H1 (cell line): ENCODE results near the gene KIAA0586. TPM values are rescaled to one million over a fixed set of nuclear protein-coding genes. Genes with fewer than 3 reads are reported as not detected.

Experiments used
- CTCF ChIA-PET: fragments of 300-600 bp; sonication (Branson Sonifier 250); formaldehyde crosslinking; loops from one replicate; lab custom pipeline; 2021; ENCODE audit not compliant: partially characterized antibody; lab: Charles Lee
- POLR2A ChIA-PET: fragments of 300-600 bp; sonication (Branson Sonifier 250); formaldehyde crosslinking; loops from one replicate; lab custom pipeline; 2021; ENCODE audit warnings: inconsistent platforms; ENCODE audit not compliant: partially characterized antibody; lab: Charles Lee
- DNase-seq, 2 experiments: peaks; one replicate each; pipeline versions ENCODE4 v3.0.0 to v3.0.0-alpha.2; 2010 to 2022; ENCODE audit warnings: low spot score in 2 of 2, low read depth in 1 of 2, mixed read lengths in 1 of 2
- FAIRE-seq: peaks from 2 replicates; lab custom pipeline; 2011; peaks lifted over from hg19 to GRCh38; lab: Jason Lieb, UNC
- H2AFZ ChIP-seq: 2 replicates; pipeline ENCODE4 v1.8.1; 2012; ENCODE audit warnings: low read length, inconsistent platforms
- H2AK5ac ChIP-seq: 2 replicates; pipeline ENCODE4 v1.6.1; 2013; ENCODE audit warnings: low read depth, low read length
- H2BK120ac ChIP-seq: replicated peaks from 2 replicates; pipeline ENCODE3; 2013; ENCODE audit warnings: low read depth, low read length, inconsistent platforms
- H2BK12ac ChIP-seq: 2 replicates; pipeline ENCODE4 v1.6.1; 2013; ENCODE audit warnings: low read depth, low read length
- H2BK15ac ChIP-seq: 2 replicates; pipeline ENCODE4 v1.6.1; 2013; ENCODE audit warnings: low read length
- H2BK20ac ChIP-seq: 2 replicates; pipeline ENCODE4 v1.6.1; 2013; ENCODE audit warnings: low read length
- H2BK5ac ChIP-seq: 2 replicates; pipeline ENCODE4 v1.6.1; 2013; ENCODE audit warnings: low read depth, low read length
- H3K14ac ChIP-seq: 2 replicates; pipeline ENCODE4 v1.6.1; 2013; ENCODE audit warnings: inconsistent platforms; ENCODE audit not compliant: insufficient read length
- H3K18ac ChIP-seq: 2 replicates; pipeline ENCODE4 v1.6.1; 2013; ENCODE audit warnings: low read length; ENCODE audit errors: extremely low read depth
- H3K23ac ChIP-seq: 2 replicates; pipeline ENCODE4 v1.6.1; 2013; ENCODE audit warnings: inconsistent platforms; ENCODE audit not compliant: insufficient read length
- H3K23me2 ChIP-seq: 2 replicates; pipeline ENCODE4 v1.6.1; 2013; ENCODE audit warnings: low read depth, low read length
- H3K27ac ChIP-seq: 2 replicates; pipeline ENCODE4 v1.6.1; 2011; ENCODE audit warnings: low read depth, low read length, inconsistent platforms
- H3K27me3 ChIP-seq, 4 experiments: replicated peaks in 1 of 4; 1 replicate in 1 of 4; 2 replicates in 3 of 4; pipeline versions ENCODE4 v1.6.1 to v1.8.1; 2011 to 2013; ENCODE audit warnings: low read length in 3 of 4, mild to moderate bottlenecking in 3 of 4, inconsistent platforms in 2 of 4, mixed read lengths in 2 of 4, moderate library complexity in 1 of 4; ENCODE audit not compliant: control insufficient read depth in 3 of 4, insufficient read depth in 3 of 4; ENCODE audit errors: extremely low read depth in 1 of 4
- H3K36me3 ChIP-seq, 4 experiments: 2 replicates each; pipeline versions ENCODE4 v1.6.1 to v1.8.1; 2011 to 2013; ENCODE audit warnings: mild to moderate bottlenecking in 4 of 4, low read length in 3 of 4, moderate library complexity in 2 of 4, control low read depth in 1 of 4, inconsistent platforms in 1 of 4; ENCODE audit not compliant: insufficient read depth in 4 of 4, control insufficient read depth in 2 of 4
- H3K4ac ChIP-seq: replicated peaks from 2 replicates; pipeline ENCODE3; 2013; ENCODE audit warnings: low read length, low read depth, mixed read lengths, inconsistent platforms; ENCODE audit not compliant: insufficient read length
- H3K4me1 ChIP-seq, 4 experiments: replicated peaks in 1 of 4; 1 replicate in 1 of 4; 2 replicates in 3 of 4; pipeline versions ENCODE4 v1.6.1 to v1.8.1; 2011 to 2013; ENCODE audit warnings: low read length in 3 of 4, inconsistent platforms in 2 of 4, mixed read lengths in 1 of 4; ENCODE audit not compliant: insufficient read depth in 4 of 4, control insufficient read depth in 3 of 4
- H3K4me2 ChIP-seq, 2 experiments: 2 replicates each; pipeline versions ENCODE4 v1.6.1 to v1.8.1; 2011 to 2013; ENCODE audit warnings: low read depth in 2 of 2, low read length in 2 of 2, control low read depth in 1 of 2, inconsistent platforms in 1 of 2, mild to moderate bottlenecking in 1 of 2; ENCODE audit not compliant: insufficient read depth in 1 of 2
- H3K4me3 ChIP-seq, 4 experiments: fragments of 200-600, 300-600 bp in 1 of 4; sonication (generic), shearing (Covaris generic), sonication (Bioruptor Twin) in 1 of 4; 2 replicates each; pipeline versions ENCODE4 v1.5.1 to v1.8.1; 2011 to 2016; ENCODE audit warnings: low read length in 4 of 4, low read depth in 3 of 4, control low read depth in 2 of 4, inconsistent platforms in 2 of 4, mild to moderate bottlenecking in 2 of 4, mixed read lengths in 1 of 4, moderate library complexity in 1 of 4; ENCODE audit not compliant: insufficient read depth in 2 of 4; ENCODE audit errors: extremely low read depth in 1 of 4
- H3K56ac ChIP-seq: replicated peaks from 2 replicates; pipeline ENCODE3; 2013; ENCODE audit warnings: low read depth, mild to moderate bottlenecking, mixed read lengths, low read length, inconsistent platforms; ENCODE audit not compliant: insufficient read length
- H3K79me1 ChIP-seq: 2 replicates; pipeline ENCODE4 v1.6.1; 2013; ENCODE audit warnings: low read depth, low read length, control low read depth
- H3K79me2 ChIP-seq, 2 experiments: 2 replicates each; pipeline versions ENCODE4 v1.6.1 to v1.8.1; 2012 to 2013; ENCODE audit warnings: low read length in 2 of 2, mild to moderate bottlenecking in 2 of 2, inconsistent platforms in 1 of 2; ENCODE audit not compliant: insufficient read depth in 2 of 2, control insufficient read depth in 1 of 2
- H3K9ac ChIP-seq, 4 experiments: replicated peaks in 1 of 4; 1 replicate in 1 of 4; 2 replicates in 3 of 4; pipeline versions ENCODE4 v1.6.1 to v1.8.1; 2011 to 2013; ENCODE audit warnings: low read depth in 3 of 4, low read length in 3 of 4, control low read depth in 2 of 4, mild to moderate bottlenecking in 2 of 4, moderate library complexity in 2 of 4, inconsistent platforms in 1 of 4; ENCODE audit errors: extremely low read depth in 1 of 4
- H3K9me3 ChIP-seq, 2 experiments: 2 replicates each; pipeline versions ENCODE4 v1.6.1 to v1.8.1; 2012 to 2013; ENCODE audit warnings: mild to moderate bottlenecking in 2 of 2, moderate library complexity in 2 of 2, control low read depth in 1 of 2, inconsistent platforms in 1 of 2, low read depth in 1 of 2, low read length in 1 of 2, mixed read lengths in 1 of 2; ENCODE audit not compliant: insufficient read depth in 2 of 2
- H4K20me1 ChIP-seq, 2 experiments: replicated peaks in 1 of 2; 2 replicates each; pipeline versions ENCODE3 to v1.8.1; 2011 to 2013; ENCODE audit warnings: inconsistent platforms in 2 of 2, low read length in 2 of 2, mild to moderate bottlenecking in 1 of 2; ENCODE audit not compliant: insufficient read depth in 2 of 2, control insufficient read depth in 1 of 2
- H4K5ac ChIP-seq: 2 replicates; pipeline ENCODE4 v1.6.1; 2013; ENCODE audit warnings: low read length, low read depth, mixed read lengths, inconsistent platforms; ENCODE audit not compliant: insufficient read length
- H4K8ac ChIP-seq: 2 replicates; pipeline ENCODE4 v1.8.0; 2013; ENCODE audit warnings: mild to moderate bottlenecking, moderate library complexity, low read length, inconsistent platforms; ENCODE audit not compliant: insufficient read depth; ENCODE audit errors: extremely low read depth
- H4K91ac ChIP-seq: replicated peaks from 2 replicates; pipeline ENCODE3; 2013; ENCODE audit warnings: low read length, mixed read lengths, inconsistent platforms; ENCODE audit not compliant: insufficient read length
- KDM5A ChIP-seq: fragments of 200-600 bp; IDR thresholded peaks from 2 replicates; pipeline ENCODE4 v1.7.1; 2012; ENCODE audit warnings: mild to moderate bottlenecking, low read length, inconsistent platforms, mixed read lengths
- SIX5 ChIP-seq: IDR thresholded peaks from 2 replicates; pipeline ENCODE4 v1.6.1; 2011; ENCODE audit warnings: mild to moderate bottlenecking, low read depth, low read length
- WGBS, 2 experiments: shearing (Covaris generic) in 1 of 2; methylation state at CpG; one replicate each; pipeline versions ENCODE4 v1.1.6 to v1.1.7; 2013 to 2015; ENCODE audit warnings: low lambda C conversion rate in 2 of 2, mixed read lengths in 2 of 2, inconsistent platforms in 1 of 2, low coverage in 1 of 2, missing lambda C conversion rate in 1 of 2; ENCODE audit not compliant: insufficient replicate concordance in 2 of 2, insufficient coverage in 1 of 2, insufficient read length in 1 of 2; ENCODE audit errors: extremely low coverage in 1 of 2, missing lambda C conversion rate in 1 of 2; 5-methylcytosine and 5-hydroxymethylcytosine counted together
- polyA plus RNA-seq, 7 experiments: library from polyadenylated mRNA; depleted of rRNA in 3 of 7; stranded (reverse) in 5 of 7; unstranded in 2 of 7; fragments of >200 nt in 5 of 7; fragments of 200-250 nt in 2 of 7; gene quantifications; 1 replicate in 5 of 7; 2 replicates in 1 of 7; 4 replicates in 1 of 7; pipeline versions ENCODE4 v1.2.1 to v1.2.3, GENCODE V29; 2011 to 2013; ENCODE audit warnings: missing spikeins in 2 of 7, mixed read lengths in 2 of 7
- total RNA-seq: library from RNA; stranded (reverse); fragmentation: NEBNext Ultra II Directional; extraction: Animal tissue kit (Norgen Biotek cat#: 25700); gene quantifications from 2 replicates; pipeline ENCODE4 v1.2.1, GENCODE V29; 2021

KIAA0586 gene
- total and polyA plus RNA-seq, 2 of the 8 experiments (the other 6 are each of a cell fraction or from before 2014, with no cell fraction given), result 7.2 to 24.8 TPM

DNA sequence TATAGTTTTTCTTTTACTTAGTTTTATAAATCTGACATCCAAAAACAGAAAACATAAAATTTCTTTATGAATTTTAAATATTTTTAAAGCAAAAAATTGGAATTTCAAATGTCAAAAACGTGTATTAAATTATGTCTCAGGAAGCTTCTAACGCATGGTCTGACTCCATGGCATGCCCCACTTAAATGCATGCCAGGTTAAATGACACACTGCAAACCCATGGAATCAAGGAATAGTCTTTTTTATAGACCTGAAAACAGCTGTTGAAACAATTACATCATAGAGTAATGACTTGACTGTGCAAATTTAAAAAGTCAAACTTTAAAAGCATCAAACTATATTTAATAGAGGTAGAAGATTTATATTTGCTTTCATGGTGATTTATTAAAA, 114.1 kb downstream of the KIAA0586 start:
- no peak overlapping the region for H4K8ac ChIP-seq
- no peak overlapping the region for H2BK120ac ChIP-seq
- no peaks in the 10 kb centered on the region for H3K79me2 ChIP-seq
- H3K18ac ChIP-seq, result no peak overlapping the region
- no peak overlapping the region for H2AK5ac ChIP-seq
- no peak for TF ChIP-seq SIX5
- no peak for TF ChIP-seq KDM5A
- TF ChIP-seq, all 59 proteins: peak for 0
- H3K14ac ChIP-seq, result no peak overlapping the region
- H2AFZ ChIP-seq, result no peak overlapping the region
- no peak for FAIRE-seq
- no peak for DNase-seq
- H4K91ac ChIP-seq, result no peak overlapping the region
- no peaks in the 10 kb centered on the region for H4K20me1 ChIP-seq
- no peak overlapping the region for H2BK5ac ChIP-seq
- no peak overlapping the region for H3K56ac ChIP-seq
- no peak overlapping the region for H3K4me3 ChIP-seq
- H2BK20ac ChIP-seq, result no peak overlapping the region
- no peak overlapping the region for H4K5ac ChIP-seq
- H3K4me1 ChIP-seq, result no peaks in the 10 kb centered on the region
- no peak overlapping the region for H3K23ac ChIP-seq
- H3K79me1 ChIP-seq, result no peaks in the 10 kb centered on the region
- ChIA-PET CTCF (interaction anchor here (0.9 to 1.3 kb wide), 2 partner anchors 16 to 285 kb away, joined by 3 to 4 read pairs; no protein-coding TSS in a partner anchor), POLR2A (no interaction called here)
- no peak overlapping the region for H3K27ac ChIP-seq
- no peaks in the 10 kb centered on the region for H3K23me2 ChIP-seq
- no peak overlapping the region for H3K9ac ChIP-seq
- no peaks in the 10 kb centered on the region for H3K9me3 ChIP-seq
- no peaks in the 10 kb centered on the region for H3K27me3 ChIP-seq
- 84% methylated on average over 2 of the region's 2 CpGs; no CpG with 5 or more reads in 1 of the 2 experiments for WGBS, 2 experiments
- no peak overlapping the region for H3K4me2 ChIP-seq
- H3K4ac ChIP-seq, result no peak overlapping the region
- no peak overlapping the region for H2BK12ac ChIP-seq
- no peak overlapping the region for H2BK15ac ChIP-seq
- no peaks in the 10 kb centered on the region for H3K36me3 ChIP-seq
